Sigmoid colon (tissue), 7 donors: ENCODE measurements around the gene CSNK2A1. TPM values are rescaled to one million over a fixed set of nuclear protein-coding genes. Genes with fewer than 3 reads are reported as not detected.

Experiments used
- DNase-seq: peaks from one replicate; pipeline ENCODE4 v3.0.0-alpha.2; 2019
- H3K27ac ChIP-seq, 4 donors: fragments of 200-600 bp; sonication (generic); one replicate each; pipeline ENCODE4 v1.5.1; 2016 to 2019; ENCODE audit warnings: mild to moderate bottlenecking in 1 of 4
- H3K27me3 ChIP-seq, 3 donors: fragments of 200-600 bp; sonication (generic); one replicate each; pipeline ENCODE4 v1.5.1; 2019; ENCODE audit warnings: mild to moderate bottlenecking in 1 of 3
- H3K36me3 ChIP-seq, 4 donors: fragments of 200-600 bp; sonication (generic); one replicate each; pipeline ENCODE4 v1.5.1; 2016 to 2019
- H3K4me1 ChIP-seq, 4 donors: fragments of 200-600 bp; sonication (generic); one replicate each; pipeline ENCODE4 v1.5.1; 2017 to 2019
- H3K4me3 ChIP-seq, 4 donors: fragments of 200-600 bp; sonication (generic); one replicate each; pipeline ENCODE4 v1.5.1; 2017 to 2019; ENCODE audit warnings: mild to moderate bottlenecking in 2 of 4, moderate library complexity in 1 of 4
- H3K9me3 ChIP-seq, 4 donors: fragments of 200-600 bp in 3 of 4; sonication (generic) in 3 of 4; one replicate each; pipeline versions ENCODE4 v1.5.1 to v1.6.1; 2013 to 2019
- CTCF ChIP-seq, 4 experiments: fragments of 450-650 bp in 3 of 4; fragments of 200-600 bp in 1 of 4; IDR thresholded peaks; one replicate each; pipeline ENCODE4 v1.5.1; 2016 to 2019; ENCODE audit warnings: antibody characterized with exemption in 4 of 4, mild to moderate bottlenecking in 3 of 4, moderate library complexity in 2 of 4
- EP300 ChIP-seq, 4 donors: sonication (generic); formaldehyde crosslinking; IDR thresholded peaks; one replicate each; pipeline ENCODE4 v1.6.1; 2017; ENCODE audit warnings: antibody characterized with exemption in 4 of 4
- POLR2A ChIP-seq, 2 donors: fragments of 450-650 bp; IDR thresholded peaks; one replicate each; pipeline ENCODE4 v1.6.1; 2016; ENCODE audit warnings: antibody characterized with exemption in 2 of 2, mild to moderate bottlenecking in 2 of 2, moderate library complexity in 2 of 2
- POLR2AphosphoS5 ChIP-seq, 4 donors: sonication (generic); formaldehyde crosslinking; IDR thresholded peaks; one replicate each; pipeline ENCODE4 v1.6.1; 2017; ENCODE audit warnings: antibody characterized with exemption in 4 of 4
- WGBS, 2 donors: extraction: QIAGEN DNeasy Blood & Tissue Kit; methylation state at CpG; one replicate each; pipeline ENCODE4 v1.1.7; 2013; 5-methylcytosine and 5-hydroxymethylcytosine counted together
- intact Hi-C: fragments of 100-400 bp; cut with DNase I; formaldehyde crosslinking; loops from one replicate; pipeline ENCODE4 v1.15.1; 2023
- polyA plus RNA-seq, 3 donors: library from polyadenylated mRNA; stranded (reverse); fragments of 200-250 nt; gene quantifications; one replicate each; pipeline ENCODE4 v1.2.3, GENCODE V29; 2013
- total RNA-seq, 4 donors: library from RNA; depleted of rRNA; stranded (reverse); fragments of >200 nt; gene quantifications; one replicate each; pipeline ENCODE4 v1.1.0, GENCODE V29; 2016
- donor health status: healthy with polysubstance abuse.
- donor health status: Bipolar disorder and iron deficiency.
- donor health status: healthy.

Gene CSNK2A1
- total and polyA plus RNA-seq, 7 donors, result 33.0 to 77.1 (median 51.5) TPM

- Histone ChIP-seq H3K9me3 (no peaks in the 10 kb centered on the region), H3K36me3 (no peaks in the 10 kb centered on the region), H3K27ac (peak within 1 kb of the TSS; percentile 92 to 97 (median 96)), H3K4me3 (peak within 1 kb of the TSS; percentile 67 to 90 (median 86)), H3K27me3 (no peaks in the 10 kb centered on the region), H3K4me1 (peaks cover 0 to 40% (median 37%) of the 10 kb centered on the region in 4 donors)
- intact Hi-C loops, result loop anchor here (2.0 to 5.0 kb wide), 3 partner anchors 54 to 116 kb away; partner anchors contain the start of genes CSNK2A1, NRSN2 and RBCK1
- TF ChIP-seq POLR2AphosphoS5 (IDR thresholded peaks at IDR 0.05) (peak; percentile 57 to 83 (median 76)), POLR2A (IDR thresholded peaks at IDR 0.05) (no peak), EP300 (IDR thresholded peaks at IDR 0.05) (no peak), CTCF (IDR thresholded peaks at IDR 0.05) (no peak)
- whole genome bisulfite sequencing, 2 donors, result 1% methylated on average over 80 of the region's 80 CpGs
- DNase-seq, result peak; percentile 92
Measured at GRCh38 chr20:462199-462991, 81.2 kb downstream of the CSNK2A1 start, which contains the start of gene TBC1D20. TBC1D20 (minus strand) TSS chr20:462533; CDS start chr20:462405, 128 bp downstream.

- peak overlapping the region; percentile 67 to 90 (median 86) for H3K4me3 ChIP-seq
- no peaks in the 10 kb centered on the region for H3K36me3 ChIP-seq
- 6 to 10% methylated on average over 60 of the region's 60 CpGs for WGBS, 2 donors
- DNase-seq, result peak; percentile 77
- peak overlapping the region; percentile 92 to 97 (median 96) for H3K27ac ChIP-seq
- no peaks in the 10 kb centered on the region for H3K9me3 ChIP-seq
- peaks cover 0 to 40% (median 37%) of the 10 kb centered on the region in 4 donors for H3K4me1 ChIP-seq
- no peaks in the 10 kb centered on the region for H3K27me3 ChIP-seq
- intact Hi-C loops, result loop anchor here (2.0 to 5.0 kb wide), 3 partner anchors 53 to 115 kb away; partner anchors contain the start of genes CSNK2A1, NRSN2 and RBCK1
- no peak for TF ChIP-seq POLR2A (IDR thresholded peaks at IDR 0.05)
- TF ChIP-seq EP300 (IDR thresholded peaks at IDR 0.05), result no peak
- TF ChIP-seq POLR2AphosphoS5 (IDR thresholded peaks at IDR 0.05), result no peak
- no peak for TF ChIP-seq CTCF (IDR thresholded peaks at IDR 0.05)
Measured at GRCh38 chr20:461254-462198, 82.1 kb downstream of the CSNK2A1 start.

- Histone ChIP-seq H3K27me3 (no peaks in the 10 kb centered on the region), H3K4me1 (peaks cover 0 to 40% (median 37%) of the 10 kb centered on the region in 4 donors), H3K9me3 (no peaks in the 10 kb centered on the region), H3K4me3 (peak overlapping the region in 2 of 4 donors; percentile 84 to 87), H3K36me3 (no peaks in the 10 kb centered on the region), H3K27ac (peak overlapping the region in 2 of 4 donors; percentile 95 to 97)
- intact Hi-C loops, result loop anchor here (5.0 kb wide), 1 partner anchor 82 kb away; the partner anchor contains the start of gene CSNK2A1
- WGBS, 2 donors, result 44 to 65% methylated on average over 2 of the region's 2 CpGs
- TF ChIP-seq POLR2A (IDR thresholded peaks at IDR 0.05), result no peak
- no peak for TF ChIP-seq EP300 (IDR thresholded peaks at IDR 0.05)
- no peak for TF ChIP-seq CTCF (IDR thresholded peaks at IDR 0.05)
- TF ChIP-seq POLR2AphosphoS5 (IDR thresholded peaks at IDR 0.05), result no peak
- DNase-seq, result no peak
Measured at GRCh38 chr20:460707-461106, 82.9 kb downstream of the CSNK2A1 start.

- no peaks in the 10 kb centered on the region for H3K36me3 ChIP-seq
- H3K27me3 ChIP-seq, result no peaks in the 10 kb centered on the region
- H3K4me3 ChIP-seq, result no peak overlapping the region
- intact Hi-C loops, result loop anchor here (5.0 kb wide), 1 partner anchor 82 kb away; the partner anchor contains the start of gene CSNK2A1
- H3K9me3 ChIP-seq, result no peaks in the 10 kb centered on the region
- WGBS, 2 donors, result 30 to 35% methylated on average over 3 of the region's 3 CpGs
- DNase-seq, result no peak
- peaks cover 0 to 40% (median 37%) of the 10 kb centered on the region in 4 donors for H3K4me1 ChIP-seq
- peak overlapping the region in 2 of 4 donors; percentile 95 to 97 for H3K27ac ChIP-seq
- TF ChIP-seq CTCF (IDR thresholded peaks at IDR 0.05) (no peak), POLR2AphosphoS5 (IDR thresholded peaks at IDR 0.05) (no peak), EP300 (IDR thresholded peaks at IDR 0.05) (no peak), POLR2A (IDR thresholded peaks at IDR 0.05) (no peak)
Measured at GRCh38 chr20:460180-460579, 83.4 kb downstream of the CSNK2A1 start.
